PFSK-1 (cell line): ENCODE measurements around the gene ORMDL1.

Experiments used
- FOXP2 ChIP-seq: optimal IDR thresholded peaks from 2 replicates; pipeline ENCODE3; 2011; ENCODE audit warnings: borderline replicate concordance, control low read depth, inconsistent platforms; ENCODE audit not compliant: insufficient read depth; ENCODE audit errors: extremely low read length, extremely low read depth
- POLR2AphosphoS5 ChIP-seq: IDR thresholded peaks from 2 replicates; pipeline ENCODE4 v1.6.1; 2012; ENCODE audit warnings: low read depth, mild to moderate bottlenecking, control low read depth, low read length, moderate library complexity
- REST ChIP-seq, 2 experiments: IDR thresholded peaks; 2 replicates each; pipeline versions ENCODE4 v1.6.1 to v1.8.0; 2011 to 2012; ENCODE audit warnings: low read depth in 2 of 2, low read length in 2 of 2, control low read depth in 1 of 2, inconsistent platforms in 1 of 2, mild to moderate bottlenecking in 1 of 2, moderate library complexity in 1 of 2; ENCODE audit not compliant: insufficient read depth in 1 of 2
- SIN3A ChIP-seq: IDR thresholded peaks from 2 replicates; pipeline ENCODE4 v1.6.1; 2012; ENCODE audit warnings: mild to moderate bottlenecking, low read length, moderate library complexity, borderline replicate concordance; ENCODE audit not compliant: insufficient read depth
- TAF1 ChIP-seq: IDR thresholded peaks from 2 replicates; pipeline ENCODE4 v1.6.1; 2012; ENCODE audit warnings: low read length, control low read depth, borderline replicate concordance; ENCODE audit not compliant: insufficient read depth

Gene ORMDL1

GRCh38 chr2:189723192-189723591 lies 60.9 kb downstream of the ORMDL1 start:
- no peak for TF ChIP-seq FOXP2
- TF ChIP-seq SIN3A, result no peak
- TF ChIP-seq POLR2AphosphoS5, result no peak
- TF ChIP-seq REST (IDR thresholded peaks at IDR 0.05; ENCODE audit: insufficient read depth in 1 of 2, low read depth in 2 of 2, low read length in 2 of 2), result no peak
- no peak for TF ChIP-seq TAF1
